ENCODE measurements around the gene PER2. TPM values are rescaled to one million over a fixed set of nuclear protein-coding genes. Genes with fewer than 3 reads are reported as not detected.
A peak's percentile ranks its signal among the peaks of the same experiment; 100 is the strongest.

Gene PER2
- polyA plus RNA-seq, 3 donors, result 5.2 to 9.1 (median 5.8) TPM

DNA sequence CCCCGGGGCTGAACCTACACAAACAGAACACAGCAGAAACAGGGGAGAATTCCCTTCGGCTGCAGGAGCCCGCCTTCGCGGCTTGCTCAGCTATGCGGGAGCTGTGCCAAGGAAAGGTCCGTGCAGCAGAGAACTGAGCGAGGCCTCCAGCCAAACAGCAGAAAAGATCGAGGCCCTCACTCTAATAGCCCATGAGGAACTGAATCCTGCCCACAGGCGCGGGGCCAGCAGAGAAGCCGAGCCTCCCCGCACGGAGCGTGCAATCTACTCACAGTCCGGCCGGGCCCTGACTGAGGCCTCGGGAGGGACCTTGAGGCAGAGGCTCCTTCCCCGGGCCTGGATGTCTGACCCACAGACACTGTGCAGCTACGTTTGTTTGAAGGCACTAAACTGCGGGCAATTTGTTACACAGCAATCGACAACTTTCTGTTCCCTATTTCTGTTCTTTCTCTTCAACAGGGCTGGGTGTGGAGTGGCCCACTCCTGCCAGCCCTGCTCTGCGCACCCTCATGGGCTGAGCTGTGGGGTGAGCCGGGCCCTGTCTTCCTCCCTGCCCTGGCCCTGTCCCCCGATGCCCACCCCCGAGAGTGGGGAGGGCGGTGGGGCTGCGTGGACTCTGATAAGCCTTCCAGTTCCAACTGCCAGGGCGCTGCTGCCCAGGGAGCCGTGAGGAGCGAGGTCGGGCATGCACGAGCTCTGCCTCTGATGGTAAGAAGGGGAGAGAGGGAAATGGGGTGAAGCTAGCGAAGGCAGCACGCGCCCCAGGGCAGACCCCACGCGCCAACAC, 62.3 kb downstream of the PER2 start:
- no peak for DNase-seq (ENCODE audit: extremely low read depth in 1 of 11, low read depth in 9 of 11, low spot score in 4 of 11)

DNA sequence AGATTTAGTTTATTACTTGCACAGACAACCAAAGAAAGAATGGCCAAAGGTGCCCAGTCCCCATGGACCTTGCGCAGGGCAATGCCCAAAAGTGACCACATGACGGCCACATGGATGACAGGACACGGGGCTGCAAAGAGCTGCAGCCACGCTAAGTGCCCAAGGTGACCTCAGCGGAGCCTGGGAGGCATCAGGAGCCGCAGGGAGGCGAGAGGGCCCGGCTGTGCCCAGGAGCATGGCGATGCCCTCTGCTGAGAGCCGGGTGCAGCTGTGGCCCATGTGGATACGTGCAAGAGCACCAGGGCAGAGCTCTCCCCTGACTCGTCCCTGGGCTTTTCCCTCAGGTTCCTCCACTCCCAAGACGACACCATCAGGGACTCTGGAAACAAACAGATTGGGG, 63.3 kb downstream of the PER2 start:
- DNase-seq (ENCODE audit: extremely low read depth in 1 of 11, low read depth in 9 of 11, low spot score in 4 of 11), result no peak

DNA sequence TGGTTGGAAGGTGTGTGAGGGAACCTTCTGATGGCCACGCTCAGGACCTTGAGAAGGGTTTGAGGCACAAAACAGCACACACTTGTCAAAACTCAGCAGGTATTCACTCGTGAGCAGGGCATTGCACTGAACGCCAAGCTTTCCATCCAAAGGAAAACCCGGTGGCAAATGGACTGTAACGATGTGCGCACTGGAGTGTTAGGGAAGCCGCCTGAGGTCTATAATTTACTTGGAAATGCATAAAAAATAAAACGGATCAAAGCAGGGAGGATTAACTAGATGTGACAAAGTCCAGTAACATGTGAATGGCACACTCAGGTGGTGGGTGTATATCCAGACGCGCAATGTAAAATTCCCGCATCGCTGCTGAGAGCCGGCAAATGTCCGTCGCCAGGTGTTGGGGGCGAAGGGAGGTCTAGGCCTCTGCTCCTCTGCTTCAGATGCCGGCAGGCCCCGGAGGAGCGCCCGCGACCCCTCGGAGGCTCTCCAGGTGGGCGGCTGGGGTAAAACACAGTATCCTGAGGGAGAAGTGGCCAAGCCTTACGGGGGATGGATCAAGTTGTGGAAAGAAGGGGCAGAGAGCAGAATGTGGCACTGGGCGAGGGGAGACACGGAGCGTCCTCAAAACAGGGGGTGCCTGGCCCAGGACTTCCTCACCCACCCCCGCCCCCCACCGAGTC, 63.9 kb downstream of the PER2 start:
- DNase-seq (ENCODE audit: extremely low read depth in 1 of 11, low read depth in 9 of 11, low spot score in 4 of 11), result no peak

DNA sequence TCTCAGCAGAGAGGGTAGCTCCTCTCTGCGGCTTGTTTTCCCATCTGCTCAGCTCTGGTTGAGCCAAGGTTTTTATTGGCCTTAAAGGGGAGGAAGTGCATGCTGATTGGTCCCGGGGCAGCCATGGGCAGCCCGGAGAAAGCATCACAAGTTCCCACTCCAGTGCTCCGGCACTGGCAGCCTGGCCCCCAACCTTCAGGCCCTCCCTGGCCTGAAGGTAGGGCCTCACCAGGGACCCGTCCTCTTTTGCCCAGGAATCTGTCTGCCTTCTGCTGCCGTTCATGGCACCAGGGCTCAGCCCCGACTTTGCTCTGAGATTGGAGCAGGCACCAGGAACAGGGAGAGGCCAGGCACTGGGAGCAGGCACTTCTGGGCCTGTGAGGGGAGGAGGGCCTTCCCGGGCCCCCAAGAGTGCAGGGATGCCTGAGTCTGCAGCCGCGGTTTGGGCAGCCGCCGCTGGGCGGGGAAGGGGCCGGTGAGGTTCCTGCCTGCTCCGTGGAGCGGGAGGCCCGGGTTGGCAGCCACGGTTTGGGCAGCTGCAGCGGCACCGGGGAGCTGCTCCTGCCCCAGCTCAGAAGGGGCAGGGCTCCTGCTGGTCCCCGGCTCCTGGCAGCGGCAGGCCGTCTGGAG, 67.4 kb downstream of the PER2 start:
- DNase-seq (ENCODE audit: extremely low read depth in 1 of 11, low read depth in 9 of 11, low spot score in 4 of 11), result no peak

DNA sequence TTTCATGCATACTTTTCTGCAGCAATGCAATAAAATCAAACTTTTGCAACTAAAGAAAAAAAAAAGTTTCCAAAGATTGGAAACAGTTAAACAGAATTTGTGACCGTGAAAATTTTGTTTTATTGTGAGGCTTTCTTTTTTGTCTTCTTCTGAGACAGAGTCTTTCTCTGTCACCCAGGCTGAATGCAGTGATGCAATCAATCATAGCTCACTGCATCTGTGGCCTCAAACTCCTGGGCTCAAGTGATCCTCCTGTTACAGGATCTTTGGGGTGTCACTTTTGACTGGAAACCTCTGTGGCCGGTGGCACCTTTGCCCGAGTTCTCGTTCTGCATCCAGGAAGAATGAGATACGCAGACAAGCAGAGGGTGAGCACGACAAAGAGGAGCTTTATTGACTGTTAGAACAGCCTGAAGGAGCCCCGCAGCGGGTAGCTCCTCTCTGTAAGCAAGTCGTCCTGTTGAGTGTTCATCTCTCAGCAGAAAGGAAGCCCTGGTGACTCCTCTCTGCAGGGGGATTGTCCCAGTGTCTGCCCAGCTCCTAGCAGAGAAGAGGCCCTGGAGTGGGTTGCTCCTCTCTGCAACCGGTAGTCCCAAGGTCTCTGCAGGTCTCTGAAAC, 68.0 kb downstream of the PER2 start:
- DNase-seq (ENCODE audit: extremely low read depth in 1 of 11, low read depth in 9 of 11, low spot score in 4 of 11), result no peak

DNA sequence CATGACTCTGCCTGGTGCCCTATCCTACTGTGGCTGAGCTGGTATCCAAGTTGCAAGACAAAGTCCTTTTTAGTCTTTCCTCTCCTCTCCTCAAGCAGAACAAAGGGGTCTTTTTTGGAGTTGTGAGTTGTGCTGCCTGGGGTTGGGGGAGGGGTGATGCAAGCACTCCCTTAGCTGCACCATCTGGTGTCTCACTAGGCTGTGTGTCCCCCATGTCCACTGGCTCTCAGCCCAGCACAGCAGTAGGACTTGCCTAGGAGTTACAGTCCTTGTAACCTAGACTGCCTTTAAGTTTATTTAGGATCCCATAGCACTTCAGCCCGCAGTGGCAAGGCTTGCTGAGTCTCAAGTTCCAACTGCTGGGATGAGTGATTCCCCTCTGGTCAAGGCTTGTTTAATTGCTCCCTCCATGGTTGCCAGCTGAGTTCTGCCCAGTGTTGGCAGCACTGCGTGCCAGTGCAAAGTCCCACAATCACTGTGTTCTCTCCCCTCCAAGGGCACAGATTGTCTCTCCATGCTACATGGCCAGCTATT, 71.7 kb downstream of the PER2 start:
- DNase-seq (ENCODE audit: extremely low read depth in 1 of 11, low read depth in 9 of 11, low spot score in 4 of 11), result no peak

DNA sequence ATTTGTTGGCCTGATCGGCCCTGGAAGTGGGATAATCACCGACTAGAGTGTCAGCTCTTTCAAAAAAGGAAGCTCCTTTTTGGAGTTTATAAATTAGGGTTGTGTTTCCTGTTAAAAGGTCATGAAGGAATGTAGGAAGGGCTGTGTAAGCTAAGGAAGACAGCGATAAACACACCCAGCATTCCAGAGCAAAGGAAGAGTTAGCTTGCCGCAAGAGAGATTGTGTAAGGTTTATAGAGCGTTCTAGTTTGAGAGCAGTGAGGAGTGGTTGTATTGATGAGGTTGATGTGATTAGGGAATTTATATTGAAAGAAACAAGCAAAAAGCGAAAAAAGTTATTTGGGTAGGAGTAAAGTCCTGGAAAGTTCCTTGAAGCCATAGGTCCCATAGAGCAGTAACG, 81.4 kb downstream of the PER2 start:
- DNase-seq (ENCODE audit: extremely low read depth in 1 of 11, low read depth in 9 of 11, low spot score in 4 of 11), result no peak

DNA sequence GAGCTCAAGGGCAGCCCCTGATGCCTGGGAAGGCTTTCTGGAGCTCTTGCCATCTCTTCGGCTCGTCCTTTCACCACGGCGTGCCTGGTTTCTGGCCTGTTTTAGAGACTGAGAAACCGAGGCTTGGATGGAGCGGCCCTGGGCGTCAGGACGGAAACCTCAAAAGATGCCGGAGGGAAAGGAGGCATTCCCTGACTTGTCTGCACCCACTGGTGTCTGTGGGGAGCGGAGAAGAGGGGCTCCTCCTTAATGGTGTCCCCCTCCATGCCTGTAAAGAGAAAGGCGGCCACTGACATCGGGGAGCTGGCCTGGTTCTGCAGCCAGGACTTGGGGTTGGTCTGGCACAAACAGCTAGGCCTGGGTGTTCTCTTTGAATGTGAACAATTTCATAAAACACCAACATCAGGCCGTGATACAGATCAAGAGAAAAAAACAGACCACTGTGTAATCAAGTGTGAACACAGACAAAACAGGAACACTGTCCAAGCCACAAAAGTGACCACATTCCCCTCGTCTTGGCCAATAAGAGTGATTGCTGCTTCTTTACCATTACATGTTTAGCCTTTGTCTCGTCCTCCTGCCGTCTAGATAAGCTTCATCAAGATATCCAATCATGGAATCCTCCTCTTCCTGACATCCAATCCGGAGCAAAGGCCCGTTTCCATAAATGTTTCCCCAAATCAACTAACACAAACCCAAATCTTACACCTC, 84.3 kb downstream of the PER2 start:
- no peak for DNase-seq (ENCODE audit: extremely low read depth in 1 of 11, low read depth in 9 of 11, low spot score in 4 of 11)

DNA sequence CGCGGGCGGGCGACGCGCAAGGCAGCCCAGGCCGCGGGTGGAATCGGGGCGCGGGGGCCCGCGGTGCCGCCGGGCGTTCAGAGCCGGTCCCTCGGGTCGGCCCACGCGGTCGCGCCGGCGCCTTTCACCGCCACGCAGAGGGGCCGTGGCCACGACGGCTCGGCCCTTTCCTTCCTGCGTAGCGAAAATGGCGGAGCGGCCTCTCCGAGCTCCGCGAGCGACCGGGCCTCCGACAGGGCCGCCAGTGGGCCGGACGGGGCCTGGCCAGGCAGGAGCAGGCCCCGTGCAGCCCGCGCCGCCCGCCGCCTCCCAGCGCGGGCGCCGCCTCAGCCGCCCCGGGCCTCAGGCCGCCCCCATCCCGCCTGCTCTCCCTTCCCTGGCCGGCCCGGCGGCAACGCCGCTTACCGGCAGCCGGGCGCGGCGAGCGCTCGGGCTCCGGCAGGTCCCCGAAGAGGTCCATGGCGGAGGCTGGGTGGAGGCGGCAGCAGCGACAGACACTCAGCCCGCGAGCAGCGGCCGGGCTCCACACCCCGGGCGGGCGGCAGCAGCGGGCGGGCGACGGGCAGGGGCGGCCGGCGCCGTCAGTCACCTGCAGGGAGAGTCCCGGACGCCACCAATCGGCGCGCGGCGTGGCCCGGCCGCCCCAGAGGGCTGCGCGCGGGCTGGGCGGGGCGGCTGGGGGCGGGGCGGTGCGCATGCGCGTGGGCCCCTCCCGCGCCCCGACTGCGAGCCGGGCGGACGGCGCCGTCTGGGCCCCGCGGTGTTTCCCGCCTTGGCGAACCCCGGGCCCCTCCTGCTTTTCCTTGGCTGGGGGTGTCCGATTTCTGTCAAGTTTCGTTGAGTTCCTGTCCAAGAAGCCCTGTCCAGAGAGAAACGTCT, 85.1 kb downstream of the PER2 start, which contains the start of gene ILKAP:
TSS of gene ILKAP (minus strand) at position 602 of the 879 bp plus-strand sequence. CDS start at position 460, 142 bp downstream.
- peak in 10 of 11 donors; percentile 48 to 85 (median 79) for DNase-seq (ENCODE audit: extremely low read depth in 1 of 11, low read depth in 9 of 11, low spot score in 4 of 11)

DNA sequence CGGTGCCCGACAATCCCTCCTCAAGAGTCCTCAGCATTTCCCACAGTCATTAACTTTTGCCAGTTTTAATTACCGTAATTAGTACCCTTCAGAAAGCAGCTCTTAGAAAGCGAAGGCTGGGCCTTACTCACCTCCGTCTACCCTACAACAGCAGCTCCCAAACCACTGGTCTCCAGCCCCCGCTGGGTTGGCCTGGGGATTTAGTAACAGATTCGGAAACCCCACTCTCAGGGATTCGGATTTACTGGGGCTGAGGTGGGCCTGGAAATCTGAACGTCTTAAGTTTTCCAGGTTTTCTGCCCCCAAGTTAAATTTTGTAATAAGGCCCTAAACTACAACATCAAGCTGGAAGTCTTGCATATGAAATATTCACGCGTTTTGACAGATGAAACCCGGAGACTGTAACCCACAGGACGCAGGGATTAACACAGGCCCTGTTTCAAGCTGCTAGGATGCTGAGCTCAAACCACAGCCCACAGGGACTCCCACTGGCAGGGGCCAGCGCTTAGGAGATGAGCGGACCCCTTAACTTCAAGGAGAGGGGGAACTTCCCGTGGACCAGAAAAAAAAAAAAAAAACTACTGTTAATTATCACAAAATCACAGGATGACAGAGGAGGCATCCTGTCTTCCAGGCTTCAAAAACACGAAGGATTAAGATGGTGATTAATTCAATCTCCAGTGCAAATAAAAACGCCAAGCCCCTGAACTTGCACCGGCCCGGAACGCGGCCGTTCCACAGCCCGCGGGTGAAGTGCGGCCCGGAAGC, 85.9 kb downstream of the PER2 start:
- no peak for DNase-seq (ENCODE audit: extremely low read depth in 1 of 11, low read depth in 9 of 11, low spot score in 4 of 11)

Other genes with a start within 250 kb of the PER2 start
- 10 to 100 TPM; 25.2 to 30.8 (median 27.7) TPM for gene SCLY, start 227.6 kb downstream of the PER2 start, polyA plus RNA-seq (ENCODE audit: insufficient read length in 3 of 3)
- 1 to 10 TPM; 1.9 to 4.5 (median 2.7) TPM for gene ESPNL, start 188.3 kb downstream of the PER2 start, polyA plus RNA-seq (ENCODE audit: insufficient read length in 3 of 3)
- gene KLHL30, start 149.9 kb downstream of the PER2 start, polyA plus RNA-seq (ENCODE audit: insufficient read length in 3 of 3), result under 1 TPM; 0.34 to 0.94 (median 0.45) TPM
- gene ERFE, start 129.6 kb downstream of the PER2 start, polyA plus RNA-seq (ENCODE audit: insufficient read length in 3 of 3), result 10 to 100 TPM in 1 of 3 donors, 1 to 10 TPM in 2; 8.6 to 10.2 (median 8.9) TPM
- gene ILKAP, start 84.9 kb downstream of the PER2 start, polyA plus RNA-seq (ENCODE audit: insufficient read length in 3 of 3), result 10 to 100 TPM; 42.5 to 53.3 (median 47.0) TPM
- 1 to 10 TPM; 5.3 to 8.7 (median 6.4) TPM for gene HES6, start 48.6 kb downstream of the PER2 start, polyA plus RNA-seq (ENCODE audit: insufficient read length in 3 of 3)
- 10 to 100 TPM; 22.7 to 24.6 (median 22.8) TPM for gene TRAF3IP1, start 31.9 kb upstream of the PER2 start, polyA plus RNA-seq (ENCODE audit: insufficient read length in 3 of 3)
- 10 to 100 TPM; 29.2 to 31.1 (median 30.4) TPM for gene ASB1, start 138.3 kb upstream of the PER2 start, polyA plus RNA-seq (ENCODE audit: insufficient read length in 3 of 3)

Data from renal cortex interstitium (tissue), 11 donors.